ENCODE data around the gene CTXN1. TPM values are rescaled to one million over a fixed set of nuclear protein-coding genes. Genes with fewer than 3 reads are reported as not detected.

Gene CTXN1
- total RNA-seq: 1.1 and 2.6 TPM in 2 replicates

DNA sequence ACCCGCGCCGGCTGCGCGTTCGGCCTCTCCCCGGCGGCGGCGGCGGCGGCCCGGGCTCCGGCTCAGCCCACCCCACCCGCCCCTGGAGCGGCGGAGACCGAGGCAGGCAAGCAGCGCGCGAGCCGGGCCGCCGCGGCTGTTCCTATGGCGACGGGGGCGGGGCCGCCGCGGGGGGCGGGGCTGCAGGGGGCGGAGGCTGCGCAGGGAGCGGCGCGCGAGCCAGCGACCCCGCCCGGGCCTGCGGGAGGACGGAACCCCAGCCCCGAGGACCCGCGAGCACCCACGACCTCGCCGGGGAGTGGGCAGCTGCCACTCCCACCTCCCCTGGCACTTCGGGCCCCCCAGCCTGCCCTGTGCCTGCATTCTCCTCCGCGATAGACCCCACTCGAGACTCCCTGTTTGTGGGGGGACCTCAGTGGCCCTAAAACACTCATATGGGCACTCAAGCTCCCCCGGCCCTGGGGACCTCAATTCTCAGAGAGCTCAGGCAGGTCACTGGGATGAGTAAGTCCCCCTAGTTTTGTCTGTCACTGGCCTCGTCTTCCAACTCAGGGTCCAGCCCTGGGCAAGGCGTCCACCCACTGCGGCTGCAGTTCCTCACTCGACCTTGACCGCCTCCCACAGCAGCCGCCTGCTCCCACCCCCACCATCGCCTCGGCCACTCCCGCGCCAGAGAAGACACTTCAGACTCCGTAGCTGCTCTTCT, at the start of gene CTXN1:
Gene CTXN1 (minus strand): TSS at position 115 of the 706 bp plus-strand sequence. CDS start 597 bp downstream, outside the sequence.

DNA sequence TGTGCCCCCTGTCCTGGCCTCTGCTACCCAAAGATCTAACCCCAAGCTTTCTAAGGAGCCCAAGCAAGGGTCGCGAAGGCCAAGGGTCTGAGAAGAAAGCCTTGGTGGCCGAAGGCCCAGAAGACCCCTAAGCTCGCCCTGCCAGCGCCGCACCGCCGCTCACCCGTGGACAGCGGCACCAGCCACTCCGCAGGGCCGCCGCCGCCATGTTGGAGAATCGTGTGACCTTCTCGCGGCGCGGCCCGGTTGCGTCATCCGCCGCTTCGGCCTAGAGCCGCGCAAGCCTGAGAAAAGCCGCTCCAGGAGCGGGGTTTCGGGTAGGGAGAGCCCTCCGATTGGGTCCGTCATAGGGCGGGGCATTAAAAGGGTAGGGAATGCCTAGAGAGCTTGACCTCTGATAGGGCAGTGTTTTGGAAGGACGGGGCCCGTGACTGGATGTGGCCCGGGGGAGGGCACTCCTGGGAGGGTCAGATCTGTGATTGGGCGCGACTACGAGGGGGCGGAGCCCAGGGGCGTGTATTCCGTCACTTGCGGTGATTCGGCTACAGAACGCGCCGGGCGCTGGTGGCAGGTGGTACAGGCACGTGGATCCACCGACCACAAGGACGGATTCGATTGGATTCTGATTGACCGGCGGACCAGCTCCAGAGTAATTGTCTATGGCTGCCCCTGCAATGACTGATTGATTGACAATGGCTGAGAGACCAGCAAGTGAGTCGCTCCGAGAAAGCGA, 17.7 kb upstream of the CTXN1 start, which contains the start of gene TIMM44:
Gene TIMM44 (minus strand): TSS at position 223 of the 733 bp plus-strand sequence. CDS start 15 bp downstream, at position 208.

DNA sequence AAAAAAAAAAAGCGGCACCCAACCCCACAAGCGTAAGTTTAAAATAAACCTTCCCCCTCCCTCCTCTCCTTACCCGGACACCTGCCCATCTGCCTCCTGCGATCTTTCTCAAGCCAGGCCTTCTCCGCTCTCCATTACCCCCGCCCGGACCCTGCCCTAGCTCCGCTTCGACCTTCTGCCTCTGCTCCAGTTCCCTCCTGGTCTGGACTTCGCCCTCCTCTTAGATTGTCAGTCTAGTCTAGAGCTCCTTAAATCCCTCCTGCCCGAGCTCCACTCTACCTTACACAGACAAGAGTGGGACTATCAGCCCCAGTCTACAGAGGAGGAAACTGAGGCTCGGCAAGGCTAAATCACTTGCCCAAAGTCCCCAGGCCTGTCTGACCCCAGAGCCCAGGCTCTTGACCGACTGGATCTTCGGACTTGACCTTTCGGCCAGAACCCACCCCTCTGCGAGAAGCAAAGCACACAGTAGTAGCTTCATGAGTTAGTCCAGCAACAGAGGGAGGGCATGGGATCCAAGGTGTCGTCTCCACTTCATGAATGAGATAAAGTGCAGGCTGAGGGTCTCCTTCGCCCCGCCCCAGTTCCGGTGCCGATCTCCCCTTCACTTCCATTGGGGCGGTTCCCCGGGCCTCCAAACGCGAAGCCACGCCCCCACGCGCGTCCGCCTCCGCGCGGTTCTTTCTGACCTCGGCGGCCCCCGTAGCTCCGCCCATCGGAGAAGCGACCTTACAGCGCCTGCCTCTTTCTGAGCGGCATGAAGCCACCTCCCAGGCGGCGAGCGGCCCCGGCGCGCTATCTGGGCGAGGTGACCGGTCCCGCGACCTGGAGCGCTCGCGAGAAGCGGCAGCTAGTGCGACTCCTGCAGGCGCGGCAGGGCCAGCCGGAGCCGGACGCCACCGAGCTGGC, 6.1 kb downstream of the CTXN1 start, which contains the start of gene SNAPC2:
Gene SNAPC2 (plus strand): TSS at position 729 of the 909 bp plus-strand sequence. CDS start 29 bp downstream, at position 758.

DNA sequence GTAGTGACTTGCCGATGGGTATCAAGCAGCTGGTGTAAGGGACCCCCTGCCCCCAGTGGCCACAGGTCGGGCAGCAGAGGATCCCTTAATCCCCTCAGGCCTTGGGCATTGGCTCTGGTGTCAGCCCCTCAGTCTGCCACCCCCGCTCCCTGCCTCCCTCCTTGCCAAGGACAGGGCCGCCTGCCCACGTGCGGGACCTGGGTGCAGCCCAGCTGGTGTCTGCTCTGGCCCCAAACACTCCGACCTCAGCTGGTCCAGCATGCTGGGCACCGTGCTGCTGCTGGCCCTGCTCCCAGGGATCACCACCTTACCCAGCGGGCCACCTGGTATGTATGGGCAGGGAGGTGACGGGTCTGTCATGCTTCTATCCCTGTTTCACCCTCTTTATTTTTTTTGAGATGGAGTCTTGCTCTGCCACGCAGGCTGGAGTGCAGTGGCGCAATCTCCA, 11.3 kb downstream of the CTXN1 start, which contains the start of gene TGFBR3L:
Gene TGFBR3L (plus strand): TSS at position 233 of the 448 bp plus-strand sequence.

DNA sequence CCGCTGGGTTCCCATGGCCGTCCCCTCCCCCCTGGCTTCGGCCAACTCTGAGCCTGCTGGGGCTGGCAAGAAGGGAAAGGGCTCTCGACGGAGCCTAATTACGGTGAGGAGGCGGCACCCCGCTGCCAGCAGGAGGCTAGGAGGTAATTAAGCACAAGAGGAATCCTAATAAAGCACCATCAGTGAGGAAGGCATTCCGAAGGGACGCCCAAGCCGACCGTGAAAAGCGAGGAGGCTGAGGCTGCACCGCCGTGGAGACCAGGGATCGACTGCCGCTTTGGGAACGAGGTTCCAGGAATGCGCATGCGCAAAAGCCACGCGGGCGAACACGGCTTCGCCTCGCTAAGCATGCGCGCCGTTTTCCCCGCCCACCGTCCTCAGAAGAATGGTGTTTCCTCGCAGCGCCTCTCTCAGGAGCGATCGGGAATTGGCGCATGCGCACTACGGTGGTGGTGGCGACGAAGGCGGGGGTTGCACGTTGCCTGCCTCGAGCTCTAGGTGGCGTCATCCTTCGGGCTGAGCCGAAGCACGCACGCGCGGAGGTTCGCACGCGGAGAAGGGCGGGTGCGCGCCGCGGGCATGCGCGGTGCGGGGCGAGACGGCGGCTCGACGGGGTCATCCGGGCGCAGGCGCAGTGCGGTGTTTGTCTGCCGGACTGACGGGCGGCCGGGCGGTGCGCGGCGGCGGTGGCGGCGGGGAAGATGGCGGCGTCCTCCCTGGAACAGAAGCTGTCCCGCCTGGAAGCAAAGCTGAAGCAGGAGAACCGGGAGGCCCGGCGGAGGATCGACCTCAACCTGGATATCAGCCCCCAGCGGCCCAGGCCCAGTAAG, 22.5 kb downstream of the CTXN1 start, which contains the start of gene MAP2K7:
Gene MAP2K7 (plus strand): TSS at position 634 of the 830 bp plus-strand sequence. CDS start 68 bp downstream, at position 702.

DNA sequence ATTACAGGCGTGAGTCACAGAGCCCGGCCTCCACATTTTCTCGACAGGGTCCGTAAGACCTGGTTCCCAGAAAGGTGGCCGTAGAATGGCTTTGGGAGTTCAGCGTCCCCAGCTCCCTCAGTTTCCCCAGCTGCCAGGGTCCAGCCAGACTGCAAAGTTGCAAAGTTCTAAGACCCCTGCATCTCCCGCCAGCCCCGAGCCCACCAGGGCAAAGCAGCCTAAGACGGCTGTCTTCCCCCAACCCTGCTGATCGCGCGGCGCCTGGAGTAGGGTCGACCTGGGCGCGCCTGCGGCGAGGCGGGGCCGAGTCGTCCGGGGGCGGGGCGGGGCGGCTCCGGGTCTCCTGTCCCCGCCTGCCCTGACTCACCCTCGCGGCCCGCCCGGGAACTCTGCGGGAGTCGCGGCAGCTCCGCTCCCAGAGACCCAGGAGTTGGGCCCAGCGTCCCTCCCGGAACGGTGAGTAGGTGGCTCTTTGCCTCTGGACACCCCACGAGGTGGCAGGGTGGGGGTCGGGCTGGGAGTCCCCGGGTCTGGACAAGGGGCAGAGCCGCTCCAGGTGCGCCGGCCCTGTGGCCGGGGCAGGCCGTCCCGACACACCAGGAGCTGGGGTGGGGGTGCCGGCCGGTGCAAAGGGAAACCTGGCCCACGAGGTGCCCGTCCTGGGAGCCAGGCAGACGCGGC, 37.6 kb downstream of the CTXN1 start, which contains the start of gene LRRC8E:
Gene LRRC8E (plus strand): TSS at position 366 of the 681 bp plus-strand sequence. CDS start 7,094 bp downstream, outside the sequence.

Other genes with a start within 250 kb of the CTXN1 start
- gene MCEMP1, start 249.0 kb downstream of the CTXN1 start, total RNA-seq: not detected in 2 replicates
- gene TRAPPC5, start 245.3 kb downstream of the CTXN1 start, total RNA-seq: 74.4 and 78.4 TPM in 2 replicates
- not detected in 2 replicates for gene FCER2, start 224.0 kb downstream of the CTXN1 start, total RNA-seq
- not detected in 2 replicates for gene CLEC4G, start 194.0 kb downstream of the CTXN1 start, total RNA-seq
- gene CD209, start 178.6 kb downstream of the CTXN1 start, total RNA-seq: not detected in 2 replicates
- gene CLEC4M, start 162.9 kb downstream of the CTXN1 start, total RNA-seq: not detected in 2 replicates
- gene EVI5L, start 95.9 kb downstream of the CTXN1 start, total RNA-seq: 12.3 and 23.0 TPM in 2 replicates
- not detected in 2 replicates for gene PRR36, start 51.7 kb downstream of the CTXN1 start, total RNA-seq
- gene LRRC8E, start 37.6 kb downstream of the CTXN1 start, total RNA-seq: 9.2 and 10.7 TPM in 2 replicates
- 10.0 and 13.4 TPM in 2 replicates for gene MAP2K7, start 22.3 kb downstream of the CTXN1 start, total RNA-seq
- gene TGFBR3L, start 11.3 kb downstream of the CTXN1 start, total RNA-seq: 0.89 and 1.00 TPM in 2 replicates
- gene SNAPC2, start 5.8 kb downstream of the CTXN1 start, total RNA-seq: 25.8 and 35.0 TPM in 2 replicates
- gene TIMM44, start 17.5 kb upstream of the CTXN1 start, total RNA-seq: 53.8 and 67.4 TPM in 2 replicates
- 39.5 and 66.5 TPM in 2 replicates for gene ELAVL1, start 79.5 kb upstream of the CTXN1 start, total RNA-seq
- not detected in 2 replicates for gene CCL25, start 126.6 kb upstream of the CTXN1 start, total RNA-seq
- not detected in 2 replicates for gene FBN3, start 223.5 kb upstream of the CTXN1 start, total RNA-seq